ENCODE data around the gene DDX17. TPM values are rescaled to one million over a fixed set of nuclear protein-coding genes. Genes with fewer than 3 reads are reported as not detected.

Gene DDX17
- total and polyA plus RNA-seq, 2 of the 8 experiments (the other 6 are each of a cell fraction or from before 2014, with no cell fraction given) = 437 to 441 TPM

DNA sequence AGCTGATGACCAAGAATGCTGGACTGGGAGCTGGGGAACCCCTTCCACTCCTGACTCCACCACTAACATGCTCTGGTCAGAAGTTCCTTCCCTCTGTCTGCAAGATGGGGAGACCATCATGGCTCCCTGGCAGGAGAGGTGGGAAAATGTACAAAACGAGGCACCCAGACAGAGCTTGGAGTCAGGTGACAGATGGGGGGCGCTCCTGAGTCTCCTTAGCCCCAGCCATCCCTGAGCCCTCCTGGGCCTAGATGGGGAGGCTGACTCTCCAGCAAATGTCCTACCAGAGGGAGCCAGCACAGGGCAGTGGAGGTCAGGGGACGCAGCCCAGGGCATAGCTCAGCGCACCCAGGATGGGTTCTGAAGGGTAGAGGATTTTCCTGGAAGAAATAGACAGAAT lies 71.1 kb downstream of the DDX17 start:
- Histone ChIP-seq H3K4me3 (ENCODE audit: extremely low read depth in 1 of 4, insufficient read depth in 2 of 4, low read depth in 3 of 4, low read length in 4 of 4) (no peak overlapping the region), H2AK5ac (ENCODE audit: low read depth, low read length) (no peak overlapping the region), H4K8ac (ENCODE audit: extremely low read depth, insufficient read depth, low read length) (no peak overlapping the region), H3K9ac (replicated peaks in 1 of 4; ENCODE audit: extremely low read depth in 1 of 4, low read depth in 3 of 4, low read length in 3 of 4) (no peak overlapping the region), H3K4me2 (ENCODE audit: insufficient read depth in 1 of 2, low read depth in 2 of 2, low read length in 2 of 2) (no peak overlapping the region), H3K4me1 (replicated peaks in 1 of 4; ENCODE audit: control insufficient read depth in 3 of 4, insufficient read depth in 4 of 4, low read length in 3 of 4) (peaks cover 0 to 2% (median 0%) of the 10 kb centered on the region in 4 experiments; a peak in 4 of 7 replicates), H3K23ac (ENCODE audit: insufficient read length) (no peak overlapping the region), H2BK5ac (ENCODE audit: low read depth, low read length) (no peak overlapping the region), H3K27ac (ENCODE audit: low read depth, low read length) (no peak overlapping the region), H3K4ac (replicated peaks; ENCODE audit: insufficient read length, low read depth, low read length) (no peak overlapping the region), H3K56ac (replicated peaks; ENCODE audit: insufficient read length, low read depth, low read length) (no peak overlapping the region), H2BK120ac (replicated peaks; ENCODE audit: low read depth, low read length) (no peak overlapping the region), H4K20me1 (replicated peaks in 1 of 2; ENCODE audit: control insufficient read depth in 1 of 2, insufficient read depth in 2 of 2, low read length in 2 of 2) (no peaks in the 10 kb centered on the region), H3K14ac (ENCODE audit: insufficient read length) (no peak overlapping the region), H4K5ac (ENCODE audit: insufficient read length, low read depth, low read length) (no peak overlapping the region), H4K91ac (replicated peaks; ENCODE audit: insufficient read length, low read length) (no peak overlapping the region), H3K27me3 (replicated peaks in 1 of 4; ENCODE audit: control insufficient read depth in 3 of 4, extremely low read depth in 1 of 4, insufficient read depth in 3 of 4, low read length in 3 of 4) (no peaks in the 10 kb centered on the region), H3K23me2 (ENCODE audit: low read depth, low read length) (no peaks in the 10 kb centered on the region), H2BK20ac (ENCODE audit: low read length) (no peak overlapping the region), H3K36me3 (ENCODE audit: control insufficient read depth in 2 of 4, insufficient read depth in 4 of 4, low read length in 3 of 4) (no peaks in the 10 kb centered on the region), H3K9me3 (ENCODE audit: insufficient read depth in 2 of 2, low read depth in 1 of 2, low read length in 1 of 2) (no peaks in the 10 kb centered on the region), H3K79me2 (ENCODE audit: control insufficient read depth in 1 of 2, insufficient read depth in 2 of 2, low read length in 2 of 2) (no peaks in the 10 kb centered on the region), H2BK15ac (ENCODE audit: low read length) (no peak overlapping the region), H3K79me1 (ENCODE audit: low read depth, low read length) (no peaks in the 10 kb centered on the region; the same call in 1 of the 2 replicates), H2BK12ac (ENCODE audit: low read depth, low read length) (no peak overlapping the region), H2AFZ (ENCODE audit: low read length) (no peak overlapping the region), H3K18ac (ENCODE audit: extremely low read depth, low read length) (no peak overlapping the region)
- POLR2A ChIA-PET (ENCODE audit: partially characterized antibody) = interaction anchor here (1.0 to 3.8 kb wide), 7 partner anchors 13 to 97 kb away, joined by 3 to 17 read pairs (median 4); no protein-coding TSS in a partner anchor
- peak in 1 of 2 experiments; percentile 77 for DNase-seq (ENCODE audit: low read depth in 1 of 2, low spot score in 2 of 2)
- CTCF ChIA-PET (ENCODE audit: partially characterized antibody) = interaction anchor here (0.8 to 7.9 kb wide), 26 partner anchors 8 to 293 kb away, joined by 3 to 78 read pairs (median 4); partner anchors contain the start of gene KDELR3
- 70% methylated on average over 4 of the region's 4 CpGs; no CpG with 5 or more reads in 1 of the 2 experiments for WGBS, 2 experiments (ENCODE audit: extremely low coverage in 1 of 2, insufficient coverage in 1 of 2, insufficient read length in 1 of 2, insufficient replicate concordance in 2 of 2, low coverage in 1 of 2, low lambda C conversion rate in 2 of 2, missing lambda C conversion rate in 1 of 2)
- FAIRE-seq = no peak
- no peak for TF ChIP-seq BACH1 (IDR thresholded peaks at IDR 0.05; ENCODE audit: low read length)
- no peak for TF ChIP-seq NANOG (IDR thresholded peaks at IDR 0.05; ENCODE audit: insufficient read depth, low read depth, low read length, poor library complexity, severe bottlenecking)
- TF ChIP-seq CTCF (IDR thresholded peaks at IDR 0.05; ENCODE audit: control extremely low read depth in 1 of 3, insufficient read depth in 1 of 3, low read depth in 1 of 3, low read length in 3 of 3) = peak; percentile 67 to 81 (median 74)
- no peak for TF ChIP-seq CHD2 (IDR thresholded peaks at IDR 0.05; ENCODE audit: low read length)
- TF ChIP-seq KDM4A (IDR thresholded peaks at IDR 0.05; ENCODE audit: low read depth, low read length, severe bottlenecking) = no peak
- TF ChIP-seq, protein P1, sequence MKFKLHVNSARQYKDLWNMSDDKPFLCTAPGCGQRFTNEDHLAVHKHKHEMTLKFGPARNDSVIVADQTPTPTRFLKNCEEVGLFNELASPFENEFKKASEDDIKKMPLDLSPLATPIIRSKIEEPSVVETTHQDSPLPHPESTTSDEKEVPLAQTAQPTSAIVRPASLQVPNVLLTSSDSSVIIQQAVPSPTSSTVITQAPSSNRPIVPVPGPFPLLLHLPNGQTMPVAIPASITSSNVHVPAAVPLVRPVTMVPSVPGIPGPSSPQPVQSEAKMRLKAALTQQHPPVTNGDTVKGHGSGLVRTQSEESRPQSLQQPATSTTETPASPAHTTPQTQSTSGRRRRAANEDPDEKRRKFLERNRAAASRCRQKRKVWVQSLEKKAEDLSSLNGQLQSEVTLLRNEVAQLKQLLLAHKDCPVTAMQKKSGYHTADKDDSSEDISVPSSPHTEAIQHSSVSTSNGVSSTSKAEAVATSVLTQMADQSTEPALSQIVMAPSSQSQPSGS (IDR thresholded peaks at IDR 0.05; ENCODE audit: low read length) = no peak
- no peak for TF ChIP-seq TBP (IDR thresholded peaks at IDR 0.05; ENCODE audit: low read depth, low read length)
- no peak for TF ChIP-seq FOSL1 (IDR thresholded peaks at IDR 0.05; ENCODE audit: insufficient read depth, low read depth, low read length)
